Caco-2 (cell line): ENCODE results near the gene OAT. TPM values are rescaled to one million over a fixed set of nuclear protein-coding genes. Genes with fewer than 3 reads are reported as not detected.

ENCODE experiments used
- BruUV-seq: library from RNA; stranded (reverse); fragments of 400-500 nt; replicated peaks from 2 replicates; lab custom pipeline; 2021; lab: Mats Ljungman, UMichigan
- CTCF ChIA-PET: fragments of 300-600 bp; sonication (Branson Sonifier 250); formaldehyde crosslinking; loops from one replicate; lab custom pipeline; 2022; ENCODE audit warnings: antibody characterized with exemption; lab: Charles Lee
- POLR2A ChIA-PET: fragments of 300-600 bp; sonication (Branson Sonifier 250); formaldehyde crosslinking; loops from one replicate; lab custom pipeline; 2022; ENCODE audit warnings: antibody characterized with exemption; lab: Charles Lee
- DNase-seq, 2 experiments: peaks; one replicate each; pipeline versions ENCODE4 v3.0.0 to v3.0.0-alpha.2; 2020 to 2022
- H3K27me3 ChIP-seq: replicated peaks from 2 replicates; pipeline ENCODE4 v1.6.0; 2011; ENCODE audit warnings: low read length; ENCODE audit not compliant: control insufficient read depth, insufficient read depth
- H3K36me3 ChIP-seq: 2 replicates; pipeline ENCODE4 v1.5.1; 2011; ENCODE audit warnings: low read length; ENCODE audit not compliant: control insufficient read depth, insufficient read depth
- H3K4me1 ChIP-seq: fragments of 250-450 bp; sonication (Bioruptor Pico); 2 replicates; pipeline ENCODE4 v1.5.1; 2020; ENCODE audit warnings: mild to moderate bottlenecking
- H3K4me3 ChIP-seq: 2 replicates; pipeline ENCODE4 v1.5.1; 2011; ENCODE audit warnings: low read depth, mild to moderate bottlenecking, control low read depth, low read length
- H3K9me3 ChIP-seq: fragments of 250-450 bp; sonication (Bioruptor Pico); 2 replicates; pipeline ENCODE4 v1.5.1; 2020; ENCODE audit warnings: mild to moderate bottlenecking, moderate library complexity
- H3K27ac Mint-ChIP-seq: one replicate; pipeline ENCODE4 v1.8.0; 2022; ENCODE audit warnings: mixed read lengths; ENCODE audit not compliant: unreplicated experiment
- H3K27me3 Mint-ChIP-seq: one replicate; pipeline ENCODE4 v1.8.0; 2022; ENCODE audit warnings: mixed read lengths; ENCODE audit not compliant: insufficient read depth, unreplicated experiment
- H3K36me3 Mint-ChIP-seq: one replicate; pipeline ENCODE4 v1.8.0; 2022; ENCODE audit warnings: mild to moderate bottlenecking, mixed read lengths; ENCODE audit not compliant: insufficient read depth, unreplicated experiment
- H3K4me1 Mint-ChIP-seq: one replicate; pipeline ENCODE4 v1.8.0; 2022; ENCODE audit warnings: low read depth, mixed read lengths; ENCODE audit not compliant: unreplicated experiment
- H3K4me3 Mint-ChIP-seq: one replicate; pipeline ENCODE4 v1.8.0; 2022; ENCODE audit warnings: mild to moderate bottlenecking, moderate library complexity, mixed read lengths; ENCODE audit not compliant: unreplicated experiment
- H3K9me3 Mint-ChIP-seq: one replicate; pipeline ENCODE4 v1.8.0; 2022; ENCODE audit warnings: mixed read lengths; ENCODE audit not compliant: unreplicated experiment
- intact Hi-C: fragments of 100-400 bp; cut with micrococcal nuclease; formaldehyde crosslinking; loops from one replicate; pipeline ENCODE4 v1.10.0; 2022; ENCODE audit not compliant: unreplicated experiment
- total RNA-seq: library from RNA; stranded (reverse); gene quantifications from 2 replicates; pipeline ENCODE4 v1.2.3, GENCODE V29; 2022
- TF ChIP-seq, protein P1 (sequence below), 2 experiments: fragments of 200-600 bp in 1 of 2; IDR thresholded peaks; 1 replicate in 1 of 2; 2 replicates in 1 of 2; pipeline versions ENCODE4 v1.5.1 to v1.8.0; 2011 to 2022; ENCODE audit warnings: antibody characterized with exemption in 1 of 2, control low read depth in 1 of 2, inconsistent platforms in 1 of 2, low read depth in 1 of 2, low read length in 1 of 2, mild to moderate bottlenecking in 1 of 2, moderate library complexity in 1 of 2; ENCODE audit not compliant: insufficient read depth in 1 of 2, severe bottlenecking in 1 of 2, unreplicated experiment in 1 of 2

Gene OAT
- total RNA-seq, 1 experiment from 2014 or later = 312 TPM

DNA sequence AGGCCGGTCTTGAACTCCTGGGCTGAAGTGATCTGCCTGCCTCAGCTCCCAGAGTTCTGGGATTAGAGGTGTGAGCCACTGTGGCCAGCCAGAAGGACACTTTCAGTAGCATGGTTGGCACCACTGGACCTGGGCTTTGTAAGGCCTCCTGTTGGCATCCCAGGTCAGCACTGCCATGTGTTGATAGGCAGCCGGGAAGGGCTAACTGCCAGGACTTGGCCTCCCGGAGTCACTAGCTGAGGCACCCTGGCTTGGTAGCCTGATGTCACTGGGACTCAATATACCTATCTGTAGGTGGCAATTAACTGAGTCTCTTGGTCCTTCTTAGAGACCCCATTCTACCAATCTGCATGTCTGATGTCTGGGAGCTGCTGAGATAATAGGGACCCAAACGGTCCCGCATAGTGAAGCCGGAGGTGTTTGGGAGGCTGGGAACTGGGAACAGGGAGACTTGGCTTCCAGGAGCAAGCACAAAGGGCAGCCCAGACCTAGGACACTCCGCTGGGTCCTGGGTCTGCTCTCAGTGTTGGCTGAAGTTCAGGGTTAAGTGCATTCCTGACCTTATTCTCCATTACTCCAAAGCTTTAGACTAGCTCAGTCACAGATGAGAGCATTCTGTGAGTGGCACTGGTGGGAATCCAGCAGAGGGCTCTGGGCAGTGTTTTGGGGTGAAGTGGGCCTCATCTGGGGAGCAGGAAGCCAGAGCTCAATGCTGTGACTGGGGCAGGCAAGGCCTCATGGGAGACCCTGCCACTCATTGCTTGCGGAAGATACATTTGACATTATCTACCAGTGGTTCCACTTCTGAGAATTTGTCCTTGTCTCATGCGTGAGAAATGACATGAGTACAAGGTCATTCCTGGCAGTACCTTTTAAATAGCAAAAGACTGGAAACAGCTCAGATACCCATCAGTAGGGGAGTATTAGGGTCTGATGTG lies 45.6 kb upstream of the OAT start:
- CTCF ChIA-PET = interaction anchor here (0.7 kb wide), 1 partner anchor 81 kb away, joined by 8 read pairs; no protein-coding TSS in a partner anchor
- no peak for DNase-seq
- H3K4me1 Mint-ChIP-seq = peaks cover 31% of the 10 kb centered on the region
- peak overlapping the region; percentile 21 for H3K27ac Mint-ChIP-seq
- H3K27me3 ChIP-seq = no peaks in the 10 kb centered on the region
- peaks cover 6% of the 10 kb centered on the region for H3K36me3 Mint-ChIP-seq
- H3K4me1 ChIP-seq = peaks cover 23% of the 10 kb centered on the region
- no peaks in the 10 kb centered on the region for H3K9me3 ChIP-seq
- H3K27me3 Mint-ChIP-seq = no peaks in the 10 kb centered on the region
- intact Hi-C loops = no loop called here
- no peaks in the 10 kb centered on the region for H3K9me3 Mint-ChIP-seq
- H3K4me3 Mint-ChIP-seq = no peak overlapping the region
- no TSS peak for BruUV-seq
- TF ChIP-seq, protein P1, sequence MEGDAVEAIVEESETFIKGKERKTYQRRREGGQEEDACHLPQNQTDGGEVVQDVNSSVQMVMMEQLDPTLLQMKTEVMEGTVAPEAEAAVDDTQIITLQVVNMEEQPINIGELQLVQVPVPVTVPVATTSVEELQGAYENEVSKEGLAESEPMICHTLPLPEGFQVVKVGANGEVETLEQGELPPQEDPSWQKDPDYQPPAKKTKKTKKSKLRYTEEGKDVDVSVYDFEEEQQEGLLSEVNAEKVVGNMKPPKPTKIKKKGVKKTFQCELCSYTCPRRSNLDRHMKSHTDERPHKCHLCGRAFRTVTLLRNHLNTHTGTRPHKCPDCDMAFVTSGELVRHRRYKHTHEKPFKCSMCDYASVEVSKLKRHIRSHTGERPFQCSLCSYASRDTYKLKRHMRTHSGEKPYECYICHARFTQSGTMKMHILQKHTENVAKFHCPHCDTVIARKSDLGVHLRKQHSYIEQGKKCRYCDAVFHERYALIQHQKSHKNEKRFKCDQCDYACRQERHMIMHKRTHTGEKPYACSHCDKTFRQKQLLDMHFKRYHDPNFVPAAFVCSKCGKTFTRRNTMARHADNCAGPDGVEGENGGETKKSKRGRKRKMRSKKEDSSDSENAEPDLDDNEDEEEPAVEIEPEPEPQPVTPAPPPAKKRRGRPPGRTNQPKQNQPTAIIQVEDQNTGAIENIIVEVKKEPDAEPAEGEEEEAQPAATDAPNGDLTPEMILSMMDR (IDR thresholded peaks at IDR 0.05; ENCODE audit: insufficient read depth in 1 of 2, low read depth in 1 of 2, low read length in 1 of 2, severe bottlenecking in 1 of 2, unreplicated experiment in 1 of 2) = no peak
- POLR2A ChIA-PET = interaction anchor here (0.7 kb wide), 1 partner anchor 45 kb away, joined by 3 read pairs; no protein-coding TSS in a partner anchor
- no peaks in the 10 kb centered on the region; the same call in 1 of the 2 replicates for H3K36me3 ChIP-seq
- no peak overlapping the region for H3K4me3 ChIP-seq

DNA sequence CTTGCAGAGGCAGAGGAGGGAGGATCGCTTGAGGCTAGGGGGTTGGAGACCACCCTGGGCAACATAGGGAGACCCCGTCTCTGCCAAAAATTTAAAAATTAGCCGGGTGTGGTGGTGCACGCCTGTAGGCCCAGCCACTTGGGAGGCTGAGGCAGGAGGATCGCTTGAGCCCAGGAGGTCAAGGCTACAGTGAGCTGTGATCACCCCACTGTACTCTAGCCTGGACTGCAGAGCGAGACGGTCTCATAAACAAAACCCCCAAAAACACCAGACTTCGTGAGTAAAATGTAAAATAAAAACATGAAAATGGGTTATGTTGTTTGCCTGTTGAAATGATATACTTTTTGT lies 43.6 kb upstream of the OAT start:
- TF ChIP-seq, protein P1 (IDR thresholded peaks at IDR 0.05; ENCODE audit: insufficient read depth in 1 of 2, low read depth in 1 of 2, low read length in 1 of 2, severe bottlenecking in 1 of 2, unreplicated experiment in 1 of 2) = no peak
- intact Hi-C loops = loop anchor here (1.0 kb wide), 1 partner anchor 8 kb away; no protein-coding TSS in a partner anchor
- peak overlapping the region; percentile 62 for H3K27ac Mint-ChIP-seq
- CTCF ChIA-PET = interaction anchor here (1.1 kb wide), 1 partner anchor 43 kb away, joined by 9 read pairs; the partner anchor contains the start of gene OAT
- POLR2A ChIA-PET = interaction anchor here (1.0 to 1.9 kb wide), 2 partner anchors 14 to 43 kb away, joined by 8 to 26 read pairs; partner anchors contain the start of gene OAT
- no peak for DNase-seq
- no peaks in the 10 kb centered on the region for H3K9me3 Mint-ChIP-seq
- no TSS peak for BruUV-seq
- H3K4me3 Mint-ChIP-seq = peak overlapping the region; percentile 67
- Histone ChIP-seq H3K27me3 (no peaks in the 10 kb centered on the region), H3K36me3 (no peaks in the 10 kb centered on the region; the same call in 1 of the 2 replicates), H3K4me1 (peaks cover 28% of the 10 kb centered on the region), H3K4me3 (peak overlapping the region; percentile 76), H3K9me3 (no peaks in the 10 kb centered on the region)
- no peaks in the 10 kb centered on the region for H3K27me3 Mint-ChIP-seq
- peaks cover 6% of the 10 kb centered on the region for H3K36me3 Mint-ChIP-seq
- peaks cover 37% of the 10 kb centered on the region for H3K4me1 Mint-ChIP-seq

DNA sequence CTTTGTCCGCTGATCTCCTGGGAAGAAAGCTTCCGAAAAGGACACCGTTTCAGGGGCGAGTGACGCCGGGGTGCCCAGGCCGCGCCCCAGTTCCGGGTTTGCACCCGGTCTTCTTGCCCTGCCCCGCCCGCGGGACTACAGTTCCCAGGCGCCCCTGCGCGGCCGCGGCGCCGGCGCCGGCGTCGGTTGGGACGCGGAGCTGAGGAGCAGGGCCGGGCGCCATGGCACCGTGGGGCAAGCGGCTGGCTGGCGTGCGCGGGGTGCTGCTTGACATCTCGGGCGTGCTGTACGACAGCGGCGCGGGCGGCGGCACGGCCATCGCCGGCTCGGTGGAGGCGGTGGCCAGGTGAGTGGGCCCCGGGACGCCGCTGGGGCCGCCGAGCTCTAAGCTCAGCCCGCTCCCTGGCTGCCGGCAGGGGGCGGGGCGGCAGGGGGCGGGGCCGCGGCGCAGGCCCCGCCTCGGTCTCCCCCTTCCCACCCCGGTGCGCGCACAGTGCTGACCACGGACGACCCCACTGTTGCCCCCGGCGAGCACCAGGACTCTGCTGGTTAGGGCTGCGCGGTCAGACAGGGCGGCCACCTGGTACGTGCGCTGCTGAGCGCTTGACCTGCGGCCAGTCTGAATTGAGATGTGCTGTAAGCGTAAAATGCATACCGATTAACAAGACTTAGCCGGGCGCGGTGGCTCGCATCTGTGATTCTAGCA lies 43.1 kb upstream of the OAT start, which contains the start of gene LHPP:
TSS of gene LHPP (plus strand) at position 182 of the 706 bp plus-strand sequence. CDS start at position 222, 40 bp downstream.
- no peaks in the 10 kb centered on the region for H3K27me3 Mint-ChIP-seq
- ChIA-PET CTCF (interaction anchor here (0.6 to 1.1 kb wide), 10 partner anchors 13 to 915 kb away, joined by 3 to 9 read pairs (median 4); partner anchors contain the start of gene OAT), POLR2A (interaction anchor here (0.5 to 1.9 kb wide), 6 partner anchors 14 to 94 kb away, joined by 3 to 26 read pairs (median 5); partner anchors contain the start of gene OAT)
- Histone ChIP-seq H3K4me1 (peaks cover 28% of the 10 kb centered on the region), H3K36me3 (no peaks in the 10 kb centered on the region; the same call in 1 of the 2 replicates), H3K27me3 (no peaks in the 10 kb centered on the region), H3K9me3 (no peaks in the 10 kb centered on the region), H3K4me3 (peak within 1 kb of the TSS; percentile 76)
- peaks cover 37% of the 10 kb centered on the region for H3K4me1 Mint-ChIP-seq
- peak within 1 kb of the TSS; percentile 67 for H3K4me3 Mint-ChIP-seq
- no peaks in the 10 kb centered on the region for H3K9me3 Mint-ChIP-seq
- intact Hi-C loops = loop anchor here (1.0 kb wide), 1 partner anchor 9 kb away; no protein-coding TSS in a partner anchor
- peak within 1 kb of the TSS; percentile 76 for H3K27ac Mint-ChIP-seq
- TSS peak; percentile 50 for BruUV-seq
- peak; percentile 82 to 89 for DNase-seq
- TF ChIP-seq, protein P1 (IDR thresholded peaks at IDR 0.05; ENCODE audit: insufficient read depth in 1 of 2, low read depth in 1 of 2, low read length in 1 of 2, severe bottlenecking in 1 of 2, unreplicated experiment in 1 of 2) = peak; percentile 23 to 47
- H3K36me3 Mint-ChIP-seq = peaks cover 6% of the 10 kb centered on the region
